Natural killer cell (primary cell): Measurements from ENCODE around the gene RNF151. TPM values are rescaled to one million over a fixed set of nuclear protein-coding genes. Genes with fewer than 3 reads are reported as not detected.
A peak's percentile ranks its signal among the peaks of the same experiment; 100 is the strongest.

Experiments used
- ATAC-seq, 3 donors: fragments of 150-1000 bp in 2 of 3; fragments of 200-7000 bp in 1 of 3; cut with Tn5 transposase; 1 replicate in 1 of 3; 2 replicates in 2 of 3; pipeline ENCODE4 v1.10.0; 2021; ENCODE audit warnings: mild to moderate bottlenecking in 2 of 3, moderate library complexity in 2 of 3
- DNase-seq, 2 donors: peaks; one replicate each; pipeline versions ENCODE4 v3.0.0 to v3.0.0-alpha.2; 2013 to 2021; ENCODE audit warnings: mixed read lengths in 1 of 2
- H3K27ac ChIP-seq: one replicate; pipeline ENCODE4 v1.5.1; 2013; ENCODE audit warnings: mild to moderate bottlenecking, low read length
- H3K27me3 ChIP-seq: one replicate; pipeline ENCODE4 v1.6.1; 2013; ENCODE audit warnings: low read length; ENCODE audit not compliant: control insufficient read depth, insufficient read depth
- H3K36me3 ChIP-seq: one replicate; pipeline ENCODE4 v1.6.1; 2013; ENCODE audit warnings: low read length; ENCODE audit not compliant: control insufficient read depth, insufficient read depth
- H3K4me1 ChIP-seq: one replicate; pipeline ENCODE4 v1.6.1; 2013; ENCODE audit warnings: low read length; ENCODE audit not compliant: control insufficient read depth, insufficient read depth
- H3K4me3 ChIP-seq: one replicate; pipeline ENCODE4 v1.5.1; 2013; ENCODE audit warnings: low read length
- H3K9me3 ChIP-seq: one replicate; pipeline ENCODE4 v1.6.1; 2013; ENCODE audit warnings: low read length; ENCODE audit not compliant: control insufficient read depth, insufficient read depth
- H3K27ac Mint-ChIP-seq, 2 donors: one replicate each; pipeline ENCODE4 v1.8.0; 2022; ENCODE audit warnings: mild to moderate bottlenecking in 2 of 2, mixed read lengths in 2 of 2, moderate library complexity in 1 of 2
- H3K27me3 Mint-ChIP-seq, 2 donors: one replicate each; pipeline ENCODE4 v1.8.0; 2022; ENCODE audit warnings: low read depth in 2 of 2, mixed read lengths in 2 of 2
- H3K36me3 Mint-ChIP-seq: one replicate; pipeline ENCODE4 v1.8.0; 2022; ENCODE audit warnings: mixed read lengths
- H3K4me1 Mint-ChIP-seq, 2 donors: one replicate each; pipeline ENCODE4 v1.8.0; 2022; ENCODE audit warnings: mixed read lengths in 2 of 2
- H3K4me3 Mint-ChIP-seq: one replicate; pipeline ENCODE4 v1.8.0; 2022; ENCODE audit warnings: mild to moderate bottlenecking, moderate library complexity, mixed read lengths
- H3K9me3 Mint-ChIP-seq, 2 donors: one replicate each; pipeline ENCODE4 v1.8.0; 2022; ENCODE audit warnings: mixed read lengths in 2 of 2
- WGBS: methylation state at CpG from one replicate; pipeline ENCODE4 v1.1.7; 2013; ENCODE audit warnings: missing lambda C conversion rate; ENCODE audit not compliant: insufficient coverage; 5-methylcytosine and 5-hydroxymethylcytosine counted together
- intact Hi-C: fragments of 100-400 bp; cut with micrococcal nuclease; formaldehyde crosslinking; loops from one replicate; pipeline ENCODE4 v1.14.2; 2022
- total RNA-seq, 4 donors: library from RNA; stranded (reverse); fragments of 120-200 nt in 1 of 4; gene quantifications; one replicate each; pipeline versions ENCODE4 v1.2.3 to v1.2.4, GENCODE V29; 2013 to 2022
- TF ChIP-seq, protein P1 (sequence below): fragments of 200-600 bp; IDR thresholded peaks from one replicate; pipeline ENCODE4 v1.8.0; 2022; ENCODE audit warnings: antibody characterized with exemption

The RNF151 gene
- total RNA-seq, 3 donors from 2014 or later (not counting 1 experiment from before 2014, with no cell fraction given) = not detected

DNA sequence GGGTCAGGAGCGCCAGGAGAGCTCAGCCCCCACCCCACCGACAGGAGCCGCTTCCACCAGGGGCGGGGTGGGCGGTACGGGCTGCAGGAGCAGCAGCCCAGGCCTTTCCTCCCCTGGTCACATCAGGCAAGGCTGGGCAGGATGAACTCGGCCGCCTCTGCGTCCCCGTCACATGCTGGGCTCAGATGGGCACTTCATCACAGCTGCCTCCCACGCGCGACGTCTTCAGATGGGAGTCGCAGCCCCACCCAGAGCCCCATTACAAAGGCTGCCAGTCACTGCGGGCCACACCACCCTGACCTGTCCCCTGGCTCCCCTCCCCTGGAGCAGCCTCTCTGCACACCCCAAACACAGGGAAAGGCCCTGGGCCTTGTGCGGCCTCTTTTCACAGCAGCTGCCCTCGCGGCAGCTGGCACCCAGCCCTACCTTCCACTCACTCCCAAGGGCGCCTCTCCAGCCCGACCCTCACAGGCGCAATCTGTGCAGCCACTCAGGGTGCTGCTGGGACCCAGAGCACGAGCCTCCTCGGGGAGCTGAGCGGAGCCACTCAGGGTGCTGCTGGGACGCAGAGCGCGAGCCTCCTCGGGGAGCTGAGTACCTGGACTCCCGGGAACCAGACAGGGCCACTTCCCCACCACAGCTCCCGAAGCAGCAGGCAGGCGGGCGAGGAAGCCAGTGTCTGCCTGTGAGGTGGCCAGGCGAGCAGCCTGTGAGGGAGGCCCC, 38.3 kb downstream of the RNF151 start:
- Mint-ChIP-seq H3K27ac (no peak overlapping the region), H3K4me3 (no peak overlapping the region), H3K9me3 (no peaks in the 10 kb centered on the region), H3K27me3 (no peaks in the 10 kb centered on the region), H3K4me1 (peaks cover 23 to 50% of the 10 kb centered on the region in 2 donors), H3K36me3 (no peaks in the 10 kb centered on the region)
- H3K27ac ChIP-seq = no peak overlapping the region
- H3K36me3 ChIP-seq = peaks cover 30% of the 10 kb centered on the region
- peaks cover 55% of the 10 kb centered on the region for H3K4me1 ChIP-seq
- ATAC-seq (no peak), DNase-seq (no peak)
- WGBS = 83% methylated on average over 34 of the region's 34 CpGs
- H3K9me3 ChIP-seq = no peaks in the 10 kb centered on the region
- no peaks in the 10 kb centered on the region for H3K27me3 ChIP-seq
- intact Hi-C loops = loop anchor here (10.0 kb wide), 2 partner anchors 480 to 660 kb away; no protein-coding TSS in a partner anchor
- no peak overlapping the region for H3K4me3 ChIP-seq
- TF ChIP-seq, protein P1, sequence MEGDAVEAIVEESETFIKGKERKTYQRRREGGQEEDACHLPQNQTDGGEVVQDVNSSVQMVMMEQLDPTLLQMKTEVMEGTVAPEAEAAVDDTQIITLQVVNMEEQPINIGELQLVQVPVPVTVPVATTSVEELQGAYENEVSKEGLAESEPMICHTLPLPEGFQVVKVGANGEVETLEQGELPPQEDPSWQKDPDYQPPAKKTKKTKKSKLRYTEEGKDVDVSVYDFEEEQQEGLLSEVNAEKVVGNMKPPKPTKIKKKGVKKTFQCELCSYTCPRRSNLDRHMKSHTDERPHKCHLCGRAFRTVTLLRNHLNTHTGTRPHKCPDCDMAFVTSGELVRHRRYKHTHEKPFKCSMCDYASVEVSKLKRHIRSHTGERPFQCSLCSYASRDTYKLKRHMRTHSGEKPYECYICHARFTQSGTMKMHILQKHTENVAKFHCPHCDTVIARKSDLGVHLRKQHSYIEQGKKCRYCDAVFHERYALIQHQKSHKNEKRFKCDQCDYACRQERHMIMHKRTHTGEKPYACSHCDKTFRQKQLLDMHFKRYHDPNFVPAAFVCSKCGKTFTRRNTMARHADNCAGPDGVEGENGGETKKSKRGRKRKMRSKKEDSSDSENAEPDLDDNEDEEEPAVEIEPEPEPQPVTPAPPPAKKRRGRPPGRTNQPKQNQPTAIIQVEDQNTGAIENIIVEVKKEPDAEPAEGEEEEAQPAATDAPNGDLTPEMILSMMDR = no peak

DNA sequence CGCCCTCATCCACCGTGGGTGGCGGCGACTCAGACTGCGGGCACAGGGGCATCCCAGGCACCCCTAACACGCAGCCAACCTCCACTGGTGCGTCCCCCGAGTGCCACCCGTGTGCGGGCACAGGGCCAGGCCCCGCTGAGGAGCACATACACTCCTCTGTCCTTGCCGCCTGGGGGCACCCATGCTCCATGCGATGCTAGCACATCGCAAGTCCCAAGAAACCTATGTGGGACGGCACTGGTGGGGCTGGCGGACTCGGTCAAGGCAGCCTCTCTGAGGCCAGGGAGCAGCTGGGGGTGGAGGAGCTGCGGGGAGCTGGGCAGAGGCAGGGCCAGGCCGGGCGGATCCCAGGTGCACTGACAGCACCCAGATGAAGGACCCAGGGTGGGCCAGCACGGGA, 39.0 kb downstream of the RNF151 start:
- intact Hi-C loops = loop anchor here (10.0 kb wide), 2 partner anchors 479 to 659 kb away; no protein-coding TSS in a partner anchor
- Histone ChIP-seq H3K4me1 (peaks cover 62% of the 10 kb centered on the region), H3K36me3 (peaks cover 26% of the 10 kb centered on the region), H3K9me3 (no peaks in the 10 kb centered on the region), H3K4me3 (no peak overlapping the region), H3K27me3 (no peaks in the 10 kb centered on the region), H3K27ac (no peak overlapping the region)
- Mint-ChIP-seq H3K4me1 (peaks cover 28 to 54% of the 10 kb centered on the region in 2 donors), H3K36me3 (no peaks in the 10 kb centered on the region), H3K4me3 (peak overlapping the region; percentile 28), H3K9me3 (no peaks in the 10 kb centered on the region), H3K27me3 (no peaks in the 10 kb centered on the region), H3K27ac (peak overlapping the region; percentile 18 to 52)
- TF ChIP-seq, protein P1 = no peak
- no peak for DNase-seq
- ATAC-seq = no peak
- 57% methylated on average over 21 of the region's 21 CpGs for WGBS

DNA sequence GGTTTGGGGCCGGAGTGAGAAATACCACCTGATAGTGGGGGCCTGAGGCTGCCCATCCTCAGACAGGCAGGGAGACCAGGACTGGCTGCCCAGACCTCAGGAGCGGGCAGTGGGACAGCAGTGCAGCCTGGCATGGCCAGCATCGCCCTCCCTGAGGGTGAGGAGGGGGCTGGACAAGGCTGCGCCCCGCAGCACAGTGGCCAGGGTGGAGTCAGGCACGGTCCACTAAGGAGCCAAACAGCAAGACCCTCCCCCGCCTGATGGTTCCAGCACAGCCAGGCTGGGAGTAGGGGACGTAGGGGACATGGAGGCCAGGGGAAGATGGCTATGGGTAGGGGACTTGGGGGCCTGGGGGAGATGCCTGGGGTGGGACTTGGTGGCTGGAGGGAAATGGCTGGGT, 39.7 kb downstream of the RNF151 start:
- intact Hi-C loops = loop anchor here (10.0 kb wide), 2 partner anchors 478 to 658 kb away; no protein-coding TSS in a partner anchor
- Histone ChIP-seq H3K4me1 (peaks cover 64% of the 10 kb centered on the region), H3K4me3 (no peak overlapping the region), H3K36me3 (peaks cover 22% of the 10 kb centered on the region), H3K27me3 (no peaks in the 10 kb centered on the region), H3K27ac (no peak overlapping the region), H3K9me3 (no peaks in the 10 kb centered on the region)
- Mint-ChIP-seq H3K27ac (peak overlapping the region; percentile 18 to 94), H3K4me3 (peak overlapping the region; percentile 40), H3K4me1 (peaks cover 28 to 54% of the 10 kb centered on the region in 2 donors), H3K36me3 (no peaks in the 10 kb centered on the region), H3K27me3 (no peaks in the 10 kb centered on the region), H3K9me3 (no peaks in the 10 kb centered on the region)
- WGBS = 93% methylated on average over 8 of the region's 8 CpGs
- ATAC-seq = no peak
- DNase-seq = no peak
- TF ChIP-seq, protein P1 = no peak
